OCI-M2 (cell line): ENCODE data around the gene APOA5.
"Not testable (repeated sequence)": the region's sequence is repeated elsewhere in the genome, so short reads cannot be mapped to it uniquely, and the experiment has no call there.

ENCODE experiments used
- DNase-seq: peaks from one replicate; lab custom pipeline; 2025; ENCODE audit not compliant: unreplicated experiment; lab: John Stamatoyannopoulos, UW

Gene APOA5

GRCh38 chr11:116827461-116827860 is 35.8 kb upstream of the APOA5 start:
- no peak for DNase-seq

DNA sequence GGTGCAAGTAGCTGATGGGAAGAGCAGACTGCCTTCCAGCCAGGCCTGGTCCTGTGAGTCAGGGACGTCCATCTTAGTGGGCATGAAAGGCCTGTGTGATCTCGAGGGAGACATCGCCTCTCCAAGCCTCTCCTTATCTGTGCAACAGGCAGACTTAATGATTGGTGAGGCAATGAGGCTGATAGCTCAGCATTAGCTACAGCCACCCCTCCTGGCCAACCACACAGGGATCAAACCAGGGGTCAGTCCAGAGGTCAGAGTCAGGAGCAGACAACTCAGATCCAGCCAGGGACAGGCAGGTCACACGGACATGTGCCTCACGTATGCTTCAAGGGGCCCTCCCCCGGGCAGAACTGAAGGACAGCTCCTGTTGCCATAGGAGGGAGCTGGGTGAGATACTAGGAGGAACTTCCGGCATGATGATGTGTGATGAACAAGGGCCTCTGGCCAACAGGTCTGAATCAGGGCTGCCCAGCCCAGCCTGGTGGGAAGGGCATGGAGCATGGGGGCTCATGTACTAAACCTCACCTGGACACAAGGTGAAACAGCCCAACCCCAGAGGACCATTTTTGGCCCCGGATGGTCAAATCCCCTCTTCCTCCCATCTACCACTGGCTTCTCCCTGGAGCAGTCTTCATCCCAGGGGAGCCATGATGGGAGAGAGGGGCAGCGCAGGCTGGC is 35.2 kb upstream of the APOA5 start:
- DNase-seq: no peak

GRCh38 chr11:116825854-116826750 is 34.4 kb upstream of the APOA5 start:
- no peak for DNase-seq

GRCh38 chr11:116825434-116825833 is 33.8 kb upstream of the APOA5 start:
- DNase-seq: no peak

GRCh38 chr11:116823031-116823843 is 31.6 kb upstream of the APOA5 start, which contains the start of gene APOA4:
APOA4 (minus strand) TSS chr11:116823304; CDS start chr11:116823191, 113 bp downstream.
- no peak for DNase-seq

GRCh38 chr11:116822575-116822974 is 30.9 kb upstream of the APOA5 start:
- no peak for DNase-seq

DNA sequence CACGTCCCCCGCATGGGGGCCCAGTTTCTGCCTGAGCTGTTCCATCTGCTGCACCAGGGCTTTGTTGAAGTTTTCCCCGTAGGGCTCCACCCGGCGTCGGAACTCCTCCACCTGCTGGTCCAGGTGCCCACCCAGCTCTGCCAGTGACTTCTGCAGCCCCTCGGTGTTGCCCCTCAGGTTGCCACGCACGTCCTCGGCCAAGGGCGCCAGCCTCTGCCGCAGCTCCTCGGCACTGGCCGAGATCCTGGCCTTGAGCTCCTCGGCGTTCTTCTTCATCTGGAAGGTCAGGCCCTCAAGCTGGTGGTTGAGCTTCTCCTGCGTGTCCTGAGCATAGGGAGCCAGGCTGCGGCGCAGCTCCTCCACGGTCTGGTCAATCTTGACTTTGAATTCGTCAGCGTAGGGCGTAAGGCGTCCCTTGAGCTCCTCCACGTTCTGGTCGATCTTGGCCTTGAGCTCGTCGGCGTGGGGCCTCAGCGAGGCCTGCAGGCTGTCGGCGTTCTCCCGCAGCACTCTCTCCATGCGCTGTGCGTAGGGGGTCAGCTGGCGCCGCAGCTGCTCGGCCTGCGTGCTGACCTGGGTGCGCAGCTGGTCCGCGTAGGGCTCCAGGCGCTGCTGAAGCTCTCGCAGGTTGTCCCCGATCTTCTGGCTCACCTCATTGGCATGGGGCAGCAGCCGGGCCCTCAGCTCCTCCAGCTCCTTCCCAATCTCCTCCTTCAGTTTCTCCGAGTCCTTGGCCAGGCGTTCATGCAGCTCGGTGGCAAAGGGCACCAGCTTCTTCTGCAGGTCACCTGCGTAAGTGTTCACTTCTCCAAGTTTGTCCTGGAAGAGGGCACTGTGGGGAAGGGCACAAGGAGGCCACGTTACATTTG is 29.6 kb upstream of the APOA5 start:
- no peak for DNase-seq

GRCh38 chr11:116819049-116819448 is 27.4 kb upstream of the APOA5 start:
- no peak for DNase-seq

GRCh38 chr11:116814502-116814901 is 22.8 kb upstream of the APOA5 start:
- no peak for DNase-seq

- no peak for DNase-seq
Measured at GRCh38 chr11:116813781-116814471, 22.2 kb upstream of the APOA5 start.

- no peak for DNase-seq
Measured at GRCh38 chr11:116813170-116813569, 21.5 kb upstream of the APOA5 start.

DNA sequence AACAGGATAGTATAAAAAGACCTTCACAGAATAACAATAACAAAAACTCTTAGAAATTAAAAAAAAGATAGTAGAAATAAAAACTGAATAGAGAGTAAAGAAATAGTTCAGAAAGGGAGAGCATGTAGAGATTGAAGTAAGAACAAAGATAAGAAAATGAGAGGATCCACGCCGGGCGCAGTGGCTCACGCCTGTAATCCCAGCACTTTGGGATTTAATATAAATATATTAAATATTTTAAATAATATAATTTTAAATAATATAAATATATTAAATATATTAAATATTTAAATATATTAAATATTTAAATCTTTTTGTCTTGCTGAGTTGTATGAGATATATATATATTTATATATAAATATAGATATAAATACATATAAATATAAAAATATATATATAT is 20.4 kb upstream of the APOA5 start:
- DNase-seq: no peak

- no peak for DNase-seq
Measured at GRCh38 chr11:116811194-116811593, 19.5 kb upstream of the APOA5 start.

GRCh38 chr11:116808262-116809175 is 16.8 kb upstream of the APOA5 start:
- no peak for DNase-seq

GRCh38 chr11:116807601-116808261 is 16.1 kb upstream of the APOA5 start:
- no peak for DNase-seq

DNA sequence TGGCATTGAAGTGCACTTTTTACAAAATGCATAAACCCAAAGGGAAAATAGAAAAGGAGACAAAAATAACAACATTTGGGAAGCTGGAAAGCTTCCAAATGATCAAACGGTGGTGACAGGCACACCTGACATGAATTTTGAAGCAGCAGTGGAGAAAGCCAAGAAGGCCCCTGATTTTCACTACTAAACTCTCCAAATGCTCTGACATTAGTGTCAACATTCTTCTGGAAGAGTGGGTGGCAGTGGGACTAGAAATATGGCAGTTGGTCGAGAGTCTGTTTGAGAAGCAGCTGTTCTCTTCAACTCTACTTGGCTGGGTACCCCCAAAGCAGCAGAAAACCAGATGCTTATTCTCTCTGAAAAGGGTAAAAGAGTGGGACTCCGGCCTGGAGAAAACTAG is 12.3 kb upstream of the APOA5 start:
- no peak for DNase-seq

DNA sequence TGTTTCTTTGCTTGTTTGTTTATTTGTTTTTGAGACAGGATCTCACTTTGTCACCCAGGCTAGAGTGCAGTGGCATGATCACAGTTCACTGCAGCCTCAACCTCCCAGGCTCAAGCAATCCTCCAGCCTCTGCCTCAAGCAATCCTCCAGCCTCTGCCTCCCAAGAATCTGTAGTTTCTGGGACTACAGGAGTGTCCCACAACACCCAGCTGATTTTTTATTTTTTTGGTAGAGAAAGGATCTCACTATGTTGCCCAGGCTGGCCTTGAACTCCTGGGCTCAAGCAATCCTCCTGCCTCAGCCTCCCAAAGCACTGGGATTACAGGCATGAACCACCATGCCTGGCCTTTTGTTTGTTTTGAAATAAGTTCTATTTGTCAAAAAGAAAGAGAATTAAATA is 10.0 kb upstream of the APOA5 start:
- DNase-seq: not testable (repeated sequence)

DNA sequence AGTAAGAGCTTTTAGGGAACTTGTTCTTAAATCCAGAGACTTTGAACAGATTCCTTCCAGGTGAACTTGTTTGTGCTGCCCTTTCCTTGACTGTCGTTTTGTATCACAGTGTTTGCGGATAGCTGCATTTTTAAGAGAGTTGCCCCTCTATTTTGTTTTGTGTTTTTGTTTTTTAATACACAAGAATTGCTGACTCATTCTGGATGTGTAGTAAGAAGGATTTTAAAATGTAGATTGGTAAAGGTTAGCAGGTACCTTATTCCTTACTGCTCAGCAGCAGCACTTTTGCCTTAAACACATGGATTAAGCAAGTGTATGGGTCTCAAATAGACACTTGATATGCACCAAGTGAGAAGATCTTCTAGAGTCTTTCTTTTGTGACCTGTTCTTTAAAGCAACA is 8.9 kb upstream of the APOA5 start:
- DNase-seq: no peak
